ENCODE results near the gene AGAP2. TPM values are rescaled to one million over a fixed set of nuclear protein-coding genes. Genes with fewer than 3 reads are reported as not detected.

Gene AGAP2
- total RNA-seq, 1 experiment from 2014 or later: 1.5 TPM

GRCh38 chr12:57757771-57758170 is 19.2 kb upstream of the AGAP2 start:
- no peak for DNase-seq (ENCODE audit: low read depth, low spot score)
- in situ Hi-C loops (cut with HindIII; ENCODE audit: low pct_unique_long_range_greater_than_20kb, low sequenced_read_pairs): no loop called here

GRCh38 chr12:57756406-57757341 is 18.1 kb upstream of the AGAP2 start:
- peak; percentile 68 for DNase-seq (ENCODE audit: low read depth, low spot score)

DNA sequence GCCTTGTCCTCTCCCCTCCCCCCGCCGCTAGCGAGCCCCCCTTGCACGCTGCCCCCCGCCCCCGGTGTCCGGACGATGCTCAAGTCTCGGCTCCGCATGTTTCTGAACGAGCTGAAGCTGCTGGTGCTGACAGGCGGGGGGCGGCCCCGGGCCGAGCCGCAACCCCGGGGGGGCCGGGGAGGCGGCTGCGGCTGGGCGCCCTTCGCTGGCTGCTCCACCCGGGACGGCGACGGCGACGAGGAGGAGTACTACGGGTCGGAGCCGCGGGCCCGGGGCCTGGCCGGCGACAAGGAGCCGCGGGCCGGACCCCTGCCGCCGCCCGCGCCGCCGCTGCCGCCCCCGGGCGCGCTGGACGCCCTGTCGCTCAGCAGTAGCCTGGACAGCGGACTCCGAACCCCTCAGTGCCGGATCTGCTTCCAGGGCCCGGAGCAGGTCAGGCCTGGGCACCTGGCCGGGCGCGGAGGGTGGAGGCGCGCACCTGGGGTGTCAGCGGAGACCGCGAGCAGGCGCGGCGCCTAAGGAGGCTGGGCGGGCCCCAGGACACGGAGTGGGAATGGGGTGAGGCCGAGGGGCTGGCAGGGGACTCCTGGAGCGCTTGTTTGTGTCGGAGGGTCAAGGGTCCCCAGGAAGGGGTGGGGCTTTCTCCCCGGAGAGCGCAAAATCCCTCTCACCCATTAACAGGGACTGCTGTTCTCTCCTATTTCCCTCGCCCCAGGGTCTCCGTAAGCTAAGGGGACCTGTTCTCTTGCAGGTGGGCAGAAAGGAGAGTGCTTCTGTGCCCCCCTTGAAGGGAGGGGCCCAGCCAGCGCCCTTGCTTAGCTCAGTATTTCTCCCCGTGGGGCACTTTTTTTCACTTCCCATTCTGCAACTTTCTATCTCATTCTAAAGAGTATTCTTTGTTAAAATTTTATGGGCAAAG is 17.2 kb upstream of the AGAP2 start:
- in situ Hi-C loops (cut with HindIII; ENCODE audit: low pct_unique_long_range_greater_than_20kb, low sequenced_read_pairs): no loop called here
- DNase-seq (ENCODE audit: low read depth, low spot score): no peak

More at GRCh38 chr12:57756406-57757341, 18.1 kb upstream of the AGAP2 start:
- in situ Hi-C loops (cut with HindIII; ENCODE audit: low pct_unique_long_range_greater_than_20kb, low sequenced_read_pairs): no loop called here

GRCh38 chr12:57755194-57755453 is 16.6 kb upstream of the AGAP2 start:
- in situ Hi-C loops (cut with HindIII; ENCODE audit: low pct_unique_long_range_greater_than_20kb, low sequenced_read_pairs): no loop called here
- DNase-seq (ENCODE audit: low read depth, low spot score): no peak

GRCh38 chr12:57754411-57755193 is 16.1 kb upstream of the AGAP2 start, which contains the start of gene MARCHF9:
TSS of gene MARCHF9 (plus strand) at chr12:57755103. CDS start at chr12:57755529, 426 bp downstream.
- DNase-seq (ENCODE audit: low read depth, low spot score): peak; percentile 68
- in situ Hi-C loops (cut with HindIII; ENCODE audit: low pct_unique_long_range_greater_than_20kb, low sequenced_read_pairs): no loop called here

GRCh38 chr12:57753756-57754337 is 15.3 kb upstream of the AGAP2 start:
- DNase-seq (ENCODE audit: low read depth, low spot score): no peak
- in situ Hi-C loops (cut with HindIII; ENCODE audit: low pct_unique_long_range_greater_than_20kb, low sequenced_read_pairs): no loop called here

- no peak for DNase-seq (ENCODE audit: low read depth, low spot score)
- in situ Hi-C loops (cut with HindIII; ENCODE audit: low pct_unique_long_range_greater_than_20kb, low sequenced_read_pairs): no loop called here
Observed at GRCh38 chr12:57752668-57753000, 14.1 kb upstream of the AGAP2 start.

- DNase-seq (ENCODE audit: low read depth, low spot score): peak; percentile 100
- in situ Hi-C loops (cut with HindIII; ENCODE audit: low pct_unique_long_range_greater_than_20kb, low sequenced_read_pairs): no loop called here
Observed at GRCh38 chr12:57751788-57752667, 13.5 kb upstream of the AGAP2 start, which contains the start of gene CDK4. TSS of gene CDK4 (minus strand) at chr12:57752310. CDS start at chr12:57751717, 593 bp downstream.

- no peak for DNase-seq (ENCODE audit: low read depth, low spot score)
- in situ Hi-C loops (cut with HindIII; ENCODE audit: low pct_unique_long_range_greater_than_20kb, low sequenced_read_pairs): no loop called here
Observed at GRCh38 chr12:57751432-57751787, 12.9 kb upstream of the AGAP2 start.

- in situ Hi-C loops (cut with HindIII; ENCODE audit: low pct_unique_long_range_greater_than_20kb, low sequenced_read_pairs): no loop called here
- DNase-seq (ENCODE audit: low read depth, low spot score): no peak
Observed at GRCh38 chr12:57750561-57751431, 12.3 kb upstream of the AGAP2 start.

GRCh38 chr12:57749061-57749460 is 10.5 kb upstream of the AGAP2 start:
- DNase-seq (ENCODE audit: low read depth, low spot score): no peak
- in situ Hi-C loops (cut with HindIII; ENCODE audit: low pct_unique_long_range_greater_than_20kb, low sequenced_read_pairs): no loop called here

DNA sequence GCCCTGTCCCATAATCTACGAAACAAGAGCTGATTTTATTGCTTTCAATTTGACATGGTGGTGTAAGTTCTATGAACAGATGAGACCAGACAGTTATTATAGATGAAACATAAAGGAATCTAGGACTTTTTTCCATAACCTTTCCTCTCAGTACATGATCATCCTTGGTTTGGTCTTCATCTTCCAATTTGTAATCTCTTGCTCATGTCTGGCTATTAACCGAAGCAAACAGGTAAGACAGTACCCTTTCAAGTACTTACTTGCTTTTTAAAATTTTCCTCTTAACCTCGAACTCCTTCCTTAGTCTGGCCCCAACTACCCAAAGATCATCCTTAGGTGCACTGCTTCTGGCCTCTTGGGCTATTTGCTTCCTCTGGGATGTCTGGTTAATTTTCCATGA is 7.5 kb upstream of the AGAP2 start:
- in situ Hi-C loops (cut with HindIII; ENCODE audit: low pct_unique_long_range_greater_than_20kb, low sequenced_read_pairs): no loop called here
- DNase-seq (ENCODE audit: low read depth, low spot score): no peak

DNA sequence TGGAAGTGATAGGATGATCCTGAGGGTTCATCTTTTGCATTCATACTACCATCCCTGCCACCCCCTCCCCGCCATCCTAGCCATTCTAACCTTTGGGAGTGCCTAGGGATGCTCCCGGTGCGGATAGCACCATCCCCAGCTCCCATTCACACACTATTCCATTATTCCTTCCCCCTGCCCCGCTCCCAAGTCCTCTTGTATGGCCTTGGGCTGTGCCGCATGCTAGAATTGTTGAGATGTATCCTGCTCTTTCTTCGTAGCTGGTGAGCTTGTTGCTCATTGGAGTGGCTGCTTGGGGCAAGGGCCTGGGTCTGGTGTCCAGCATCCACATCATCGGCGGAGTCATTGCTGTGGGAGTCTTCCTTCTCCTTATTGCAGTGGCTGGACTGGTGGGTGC is 6.9 kb upstream of the AGAP2 start:
- DNase-seq (ENCODE audit: low read depth, low spot score): peak; percentile 49
- in situ Hi-C loops (cut with HindIII; ENCODE audit: low pct_unique_long_range_greater_than_20kb, low sequenced_read_pairs): no loop called here

DNA sequence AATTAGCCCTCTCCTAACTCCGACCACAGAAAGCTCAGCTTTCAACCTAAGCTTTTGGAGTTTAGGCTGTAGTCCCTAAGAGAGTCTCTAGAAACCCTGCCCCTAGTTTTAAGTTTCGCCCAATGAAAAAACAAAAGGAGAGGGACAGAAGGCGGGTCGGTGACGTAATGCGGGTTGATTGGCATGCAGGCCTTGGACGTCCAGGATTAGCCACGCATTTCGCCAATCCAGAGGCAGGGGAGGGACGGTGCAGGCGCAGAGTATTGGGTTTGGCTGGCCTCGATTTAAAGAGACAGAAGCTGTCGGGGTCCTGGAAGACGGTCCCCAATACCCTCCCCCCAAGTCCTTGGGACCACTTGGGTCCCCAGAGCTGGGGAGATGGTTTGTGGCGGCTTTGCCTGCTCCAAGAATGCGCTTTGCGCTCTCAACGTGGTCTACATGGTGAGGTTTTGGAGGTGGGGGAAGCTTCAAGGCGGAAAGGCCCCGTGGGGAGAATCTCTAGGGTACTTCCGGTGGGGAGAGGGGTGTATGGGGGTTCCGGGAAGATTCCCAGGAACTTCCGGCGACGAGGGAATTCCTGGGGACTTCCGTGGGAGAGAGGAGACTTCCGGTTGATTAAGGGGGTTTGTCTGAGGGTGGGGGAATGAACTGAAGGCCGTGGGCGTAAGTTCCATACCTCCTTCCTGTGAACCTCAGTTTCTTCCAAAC is 6.4 kb upstream of the AGAP2 start, which contains the start of gene TSPAN31:
TSPAN31 (plus strand) TSS at position 263 of the 708 bp plus-strand sequence; CDS start at position 379, 116 bp downstream.
- in situ Hi-C loops (cut with HindIII; ENCODE audit: low pct_unique_long_range_greater_than_20kb, low sequenced_read_pairs): no loop called here
- peak; percentile 99 for DNase-seq (ENCODE audit: low read depth, low spot score)

- DNase-seq (ENCODE audit: low read depth, low spot score): no peak
- in situ Hi-C loops (cut with HindIII; ENCODE audit: low pct_unique_long_range_greater_than_20kb, low sequenced_read_pairs): no loop called here
Observed at GRCh38 chr12:57744194-57744776, 5.7 kb upstream of the AGAP2 start.
